Activated naive CD4-positive, alpha-beta T cell treated with anti-CD3 and anti-CD28 coated beads, Interleukin-2, amount 50 U/mL, for 72 hours (primary cell): ENCODE results near the gene AADAT. TPM values are rescaled to one million over a fixed set of nuclear protein-coding genes. Genes with fewer than 3 reads are reported as not detected.

Experiments used
- ATAC-seq, 2 donors: fragments of 150-1000 bp; cut with Tn5 transposase; 2 replicates each; pipeline ENCODE4 v1.10.0; 2021; ENCODE audit warnings: mild to moderate bottlenecking in 2 of 2, moderate library complexity in 2 of 2
- DNase-seq, 2 donors: peaks; one replicate each; pipeline ENCODE4 v3.0.0; 2021 to 2022; ENCODE audit warnings: low spot score in 2 of 2
- H3K27ac Mint-ChIP-seq, 2 donors: one replicate each; pipeline ENCODE4 v1.8.0; 2022; ENCODE audit warnings: mild to moderate bottlenecking in 2 of 2, mixed read lengths in 2 of 2
- H3K36me3 Mint-ChIP-seq, 2 donors: one replicate each; pipeline ENCODE4 v1.8.0; 2022; ENCODE audit warnings: mixed read lengths in 2 of 2
- H3K9me3 Mint-ChIP-seq, 2 donors: one replicate each; pipeline ENCODE4 v1.8.0; 2022; ENCODE audit warnings: mixed read lengths in 2 of 2
- total RNA-seq, 2 donors: library from RNA; stranded (reverse); gene quantifications; one replicate each; pipeline ENCODE4 v1.2.3, GENCODE V29; 2022

Gene AADAT
- total RNA-seq, 2 donors from 2014 or later: not detected

DNA sequence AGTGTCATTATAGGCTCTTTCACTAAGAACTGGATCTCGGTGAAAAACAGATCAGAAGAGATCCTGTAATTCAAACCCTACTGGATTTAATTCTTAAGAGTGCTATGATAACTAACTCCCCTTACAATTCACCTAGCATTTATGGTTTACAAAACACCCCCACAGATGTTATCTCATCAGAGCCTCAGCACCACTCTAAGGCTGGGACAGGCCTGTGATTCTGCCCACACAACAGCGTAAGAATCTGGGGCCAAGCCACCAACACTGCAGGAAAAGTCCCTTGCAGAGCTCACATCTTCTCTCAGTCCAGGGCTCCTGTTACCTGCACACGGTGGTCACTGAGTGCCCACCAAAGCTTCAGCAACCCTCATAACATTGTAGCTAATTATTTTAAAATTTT, 72.5 kb downstream of the AADAT start:
- no peaks in the 10 kb centered on the region for H3K36me3 Mint-ChIP-seq
- DNase-seq (no peak), ATAC-seq (no peak)
- H3K27ac Mint-ChIP-seq: no peak overlapping the region
- H3K9me3 Mint-ChIP-seq: no peaks in the 10 kb centered on the region

DNA sequence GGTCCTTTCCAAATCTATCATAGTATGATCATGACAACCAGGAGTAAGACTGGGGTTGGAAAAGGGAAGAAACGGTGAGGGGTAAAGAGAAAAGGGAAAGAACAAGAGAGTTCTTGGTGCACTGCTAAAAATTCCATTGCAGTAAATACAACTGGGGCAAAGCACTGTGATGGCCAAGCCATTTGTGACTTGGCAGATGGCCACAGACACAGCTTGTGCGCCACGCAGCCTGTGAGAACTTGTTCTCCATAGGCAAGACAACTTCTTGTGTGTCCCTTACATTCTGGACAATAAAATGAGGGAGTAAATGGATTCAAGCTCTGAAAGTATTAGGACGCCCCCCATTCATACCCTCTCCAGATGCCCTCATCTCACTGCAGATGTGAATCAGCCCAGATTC, 74.5 kb downstream of the AADAT start:
- H3K36me3 Mint-ChIP-seq: no peaks in the 10 kb centered on the region
- no peaks in the 10 kb centered on the region for H3K9me3 Mint-ChIP-seq
- DNase-seq (no peak), ATAC-seq (no peak)
- no peak overlapping the region for H3K27ac Mint-ChIP-seq

DNA sequence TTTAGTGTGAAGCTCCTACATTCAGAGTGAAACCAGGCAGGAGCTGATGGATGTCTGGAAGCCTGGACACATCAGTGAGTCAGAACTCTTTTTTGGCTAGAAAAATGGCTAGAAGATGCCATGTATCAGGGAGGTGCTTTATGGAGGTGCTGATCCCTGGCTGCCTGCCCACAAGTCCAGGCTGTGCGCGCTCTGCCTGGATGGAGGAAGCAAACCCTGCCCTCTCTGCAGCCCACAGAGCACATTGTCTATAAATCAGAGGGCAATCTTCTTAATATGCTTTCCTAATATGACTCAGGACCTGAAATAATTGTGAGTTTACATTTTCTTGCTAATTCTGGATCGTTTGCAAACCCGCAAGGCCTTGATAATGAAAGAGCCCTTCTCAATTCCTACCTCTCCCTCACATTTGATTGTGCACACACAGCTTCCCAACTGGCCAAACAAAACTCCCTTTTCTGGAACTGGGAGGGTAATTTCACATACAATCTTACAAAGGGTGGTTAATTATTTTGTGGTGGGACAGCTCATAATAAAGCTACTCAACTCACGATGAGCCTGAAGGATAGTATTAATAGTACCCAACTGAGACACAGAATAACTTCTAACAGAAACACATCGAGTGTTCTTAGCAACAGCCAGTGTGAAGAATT, 75.3 kb downstream of the AADAT start:
- no peak overlapping the region for H3K27ac Mint-ChIP-seq
- DNase-seq (no peak), ATAC-seq (no peak)
- no peaks in the 10 kb centered on the region for H3K36me3 Mint-ChIP-seq
- H3K9me3 Mint-ChIP-seq: no peaks in the 10 kb centered on the region

DNA sequence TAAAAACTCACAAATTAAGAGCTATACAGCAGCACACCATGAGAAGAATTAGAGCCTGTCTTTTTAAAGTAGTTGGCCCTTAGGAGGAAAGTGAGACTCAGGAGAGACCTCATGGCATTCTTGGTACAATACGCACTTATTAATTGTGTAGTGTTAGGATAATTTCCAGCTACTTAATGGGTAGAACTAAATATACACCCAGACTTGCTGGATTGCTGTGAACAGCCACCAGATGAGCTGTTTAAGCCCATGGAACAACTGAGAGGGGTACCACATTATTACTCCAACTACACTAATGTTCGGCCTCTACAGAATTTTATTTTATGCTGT, 77.2 kb downstream of the AADAT start:
- no peak for DNase-seq
- H3K36me3 Mint-ChIP-seq: no peaks in the 10 kb centered on the region
- no peak overlapping the region for H3K27ac Mint-ChIP-seq
- no peak for ATAC-seq
- no peaks in the 10 kb centered on the region for H3K9me3 Mint-ChIP-seq

DNA sequence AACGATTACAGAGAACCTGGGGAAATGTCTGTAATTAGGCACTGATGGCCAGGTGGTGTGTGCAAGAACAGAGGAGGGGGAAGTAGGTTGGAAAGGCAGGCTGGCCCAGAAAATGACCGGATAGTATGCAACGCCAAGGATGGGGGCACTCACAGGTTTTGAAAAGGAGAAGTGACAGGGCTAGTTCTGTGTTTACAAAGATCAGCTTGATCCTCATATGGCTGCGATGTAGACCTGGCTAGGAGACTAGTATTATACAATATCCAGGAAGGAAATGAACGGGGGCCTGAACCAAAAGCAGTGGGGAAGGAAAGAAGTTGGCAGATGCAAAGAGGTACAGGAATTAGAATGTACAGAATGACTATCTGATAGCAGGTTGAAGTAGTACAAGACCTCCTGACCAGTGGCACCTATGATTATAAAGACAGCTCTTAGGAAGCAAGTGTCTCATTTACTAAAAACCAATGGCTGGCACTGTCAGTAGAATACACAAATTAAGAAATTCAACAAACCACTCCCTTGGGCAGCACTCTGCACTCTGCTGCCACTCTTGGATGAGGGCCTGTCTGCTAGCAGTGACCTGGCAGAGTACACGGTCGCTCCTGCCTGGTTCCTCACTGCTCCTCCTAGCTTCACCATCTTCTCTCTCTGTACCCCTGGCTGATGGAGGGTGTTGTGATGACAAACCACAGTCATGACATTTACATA, 77.7 kb downstream of the AADAT start:
- H3K9me3 Mint-ChIP-seq: no peaks in the 10 kb centered on the region
- H3K36me3 Mint-ChIP-seq: no peaks in the 10 kb centered on the region
- DNase-seq (no peak), ATAC-seq (no peak)
- H3K27ac Mint-ChIP-seq: no peak overlapping the region

Other genes with a start within 250 kb of the AADAT start
- gene MFAP3L, start 63.6 kb downstream of the AADAT start, total RNA-seq: 1 to 10 TPM in 1 of 2 donors, under 1 TPM in 1; 0.86 to 2.1 TPM